HUDEP-2 (cell line): ENCODE data around the gene ICA1L.

Experiments used
- DNase-seq, 76 experiments: peaks; one replicate each; lab custom pipeline; 2025; ENCODE audit not compliant: unreplicated experiment in 76 of 76; lab: John Stamatoyannopoulos, UW

ICA1L gene

DNA sequence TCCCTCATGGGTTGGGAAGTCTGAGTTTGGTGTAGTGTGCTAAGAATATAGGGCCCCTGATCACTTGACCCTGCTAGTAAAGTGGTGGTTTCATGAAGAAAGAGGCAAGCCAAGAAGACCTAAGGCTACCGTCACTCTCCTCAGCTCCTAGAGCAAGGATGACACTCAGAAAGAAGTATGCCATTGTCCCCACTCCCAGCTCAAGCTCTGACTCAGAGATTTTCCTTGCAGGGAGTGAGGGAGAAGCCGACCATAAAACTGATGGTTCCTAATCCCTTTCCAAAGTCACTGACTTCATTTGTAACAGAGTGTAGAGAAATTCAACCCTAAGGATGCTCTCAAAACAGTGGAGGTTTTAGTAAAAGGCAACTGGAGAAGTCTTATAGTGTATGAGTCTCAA is 80.9 kb downstream of the ICA1L start:
- no peak for DNase-seq

DNA sequence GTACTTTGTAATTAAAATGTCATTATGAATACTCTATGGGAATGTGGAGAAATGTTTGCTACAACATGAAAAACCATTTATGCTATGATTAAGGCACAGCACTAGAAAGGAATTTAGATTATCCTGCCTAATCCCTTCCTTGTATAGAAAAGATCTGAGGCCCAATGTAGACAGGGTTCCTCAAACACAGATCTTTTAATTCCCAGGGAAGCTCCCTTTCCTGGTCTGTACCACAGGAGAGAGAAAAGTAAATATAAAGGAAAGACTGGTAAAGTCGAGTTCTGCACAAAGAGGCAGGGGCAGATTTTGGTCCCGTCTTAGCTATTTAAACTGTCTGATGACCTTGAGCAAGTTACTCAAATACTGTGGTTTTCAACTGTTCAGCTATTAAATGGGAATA is 84.7 kb downstream of the ICA1L start:
- no peak for DNase-seq

DNA sequence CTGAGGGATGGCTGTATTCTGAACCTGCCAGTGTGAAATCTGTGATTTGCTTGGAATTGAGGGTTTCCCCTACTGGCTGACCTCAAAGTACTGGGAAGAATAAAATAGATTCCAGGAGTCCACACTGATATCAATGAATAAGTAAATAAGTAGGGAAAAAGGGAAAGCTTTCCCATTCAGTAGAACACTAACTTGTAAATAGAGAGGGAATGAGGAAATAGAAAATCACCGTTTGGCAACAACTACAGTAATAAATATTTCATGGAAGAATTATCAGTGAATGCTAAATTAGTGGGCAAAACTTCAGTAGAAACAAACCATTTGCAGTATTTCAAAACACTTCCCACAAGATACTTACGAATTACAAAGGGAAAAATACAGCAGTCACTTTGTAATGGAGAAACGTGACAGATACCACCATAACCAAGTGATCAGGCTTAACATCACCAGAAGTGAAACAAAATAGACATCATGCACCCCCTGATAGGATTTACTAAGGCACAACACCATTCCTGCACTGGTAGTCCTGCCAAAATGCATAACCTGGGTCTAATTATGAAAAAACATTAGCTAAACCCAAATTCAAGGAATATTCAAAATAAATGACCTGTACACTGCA is 88.5 kb downstream of the ICA1L start:
- DNase-seq: no peak

DNA sequence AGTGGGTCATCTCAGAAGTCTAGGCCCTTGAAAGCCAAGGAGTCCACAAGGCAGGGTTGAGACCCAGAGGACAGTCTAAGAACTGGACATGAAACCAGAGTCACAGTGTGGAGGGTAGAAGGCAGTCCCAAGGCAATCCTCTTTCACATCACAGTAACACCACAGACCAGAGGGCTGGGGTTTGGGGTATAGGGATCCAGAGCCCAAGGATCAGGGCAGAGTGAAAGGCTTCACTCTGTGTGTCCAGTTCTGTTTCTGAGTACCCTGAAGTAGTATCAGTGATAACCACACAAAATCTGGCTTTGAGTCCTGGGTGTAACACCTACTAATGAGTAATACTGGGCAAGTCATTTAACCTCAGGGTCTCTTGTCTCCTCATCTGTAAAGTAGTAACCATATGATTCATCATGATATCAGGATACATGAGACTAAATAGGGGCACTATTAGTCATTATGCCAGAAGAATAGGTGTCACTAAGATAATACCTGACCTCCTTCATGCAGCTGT is 91.0 kb downstream of the ICA1L start:
- DNase-seq: peak in 6 of 76 experiments; percentile 0 to 10 (median 8)

DNA sequence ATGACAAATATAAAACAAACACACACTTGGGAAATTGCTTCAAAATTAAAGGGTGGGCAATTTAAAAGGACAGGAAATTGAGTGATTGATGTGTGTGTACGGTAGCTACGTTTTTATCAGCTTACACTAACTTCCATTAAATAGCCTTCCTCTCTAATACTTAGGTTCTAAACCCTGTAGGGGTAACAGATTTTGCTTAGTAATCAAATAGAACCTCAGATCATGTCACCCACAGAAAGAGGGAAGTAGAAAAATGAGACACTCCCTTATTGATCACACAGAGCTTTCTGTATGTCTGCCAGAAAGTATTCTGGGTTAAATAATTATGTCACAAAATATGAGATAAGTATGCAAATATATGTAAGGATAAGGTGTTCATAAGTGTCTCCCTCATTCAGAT is 93.3 kb downstream of the ICA1L start:
- no peak for DNase-seq

DNA sequence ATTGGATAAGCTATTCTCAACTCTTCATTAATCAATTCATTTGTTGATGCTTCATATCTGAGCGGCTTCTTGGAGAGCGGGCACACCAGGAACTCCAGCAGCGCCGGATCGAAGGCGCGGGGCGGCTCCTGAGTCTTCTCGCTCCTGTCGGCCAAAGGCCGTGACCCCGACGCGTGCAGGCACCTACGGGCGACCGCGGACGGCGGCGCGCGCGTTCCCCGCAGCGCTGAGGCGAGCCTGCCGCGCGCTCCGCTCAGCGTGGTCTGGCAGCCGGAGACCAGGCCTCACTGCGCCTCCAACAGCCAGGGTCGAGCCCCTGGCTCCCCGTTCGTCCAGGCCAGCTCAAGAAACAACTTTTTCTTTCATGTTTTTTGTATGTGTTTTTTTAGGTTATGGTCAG is 97.5 kb downstream of the ICA1L start:
- no peak for DNase-seq

DNA sequence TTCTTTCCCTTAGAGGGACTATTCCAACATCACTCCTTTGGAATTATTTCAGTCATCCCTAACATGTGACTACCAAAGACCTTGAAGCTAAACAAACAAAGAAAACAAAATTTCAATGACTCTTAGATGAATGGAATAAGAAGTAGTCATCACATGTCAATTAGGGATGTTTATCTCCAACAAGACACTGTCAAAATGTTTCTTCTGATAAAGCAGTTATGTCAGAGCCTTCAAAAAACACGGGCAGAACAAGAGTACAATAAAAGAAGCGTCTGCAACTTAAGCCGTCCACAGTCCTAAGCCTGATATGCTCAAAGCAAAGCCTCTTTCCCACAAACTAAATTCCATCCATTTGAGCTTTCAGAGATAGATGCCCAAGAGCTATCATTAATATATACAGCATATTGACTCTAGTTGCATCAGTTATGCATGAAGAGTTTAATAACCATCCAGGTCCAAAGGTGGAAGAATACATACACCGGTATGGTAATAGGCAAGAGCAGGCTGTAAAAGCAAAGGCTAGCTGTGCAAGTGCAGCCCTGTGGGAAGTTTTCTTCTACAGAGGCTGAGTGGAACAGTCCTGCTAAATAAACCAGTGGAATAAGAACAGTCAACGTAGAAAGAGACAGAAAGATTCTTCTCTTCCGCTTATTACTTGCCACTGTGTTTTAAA is 98.1 kb downstream of the ICA1L start:
- DNase-seq: no peak

DNA sequence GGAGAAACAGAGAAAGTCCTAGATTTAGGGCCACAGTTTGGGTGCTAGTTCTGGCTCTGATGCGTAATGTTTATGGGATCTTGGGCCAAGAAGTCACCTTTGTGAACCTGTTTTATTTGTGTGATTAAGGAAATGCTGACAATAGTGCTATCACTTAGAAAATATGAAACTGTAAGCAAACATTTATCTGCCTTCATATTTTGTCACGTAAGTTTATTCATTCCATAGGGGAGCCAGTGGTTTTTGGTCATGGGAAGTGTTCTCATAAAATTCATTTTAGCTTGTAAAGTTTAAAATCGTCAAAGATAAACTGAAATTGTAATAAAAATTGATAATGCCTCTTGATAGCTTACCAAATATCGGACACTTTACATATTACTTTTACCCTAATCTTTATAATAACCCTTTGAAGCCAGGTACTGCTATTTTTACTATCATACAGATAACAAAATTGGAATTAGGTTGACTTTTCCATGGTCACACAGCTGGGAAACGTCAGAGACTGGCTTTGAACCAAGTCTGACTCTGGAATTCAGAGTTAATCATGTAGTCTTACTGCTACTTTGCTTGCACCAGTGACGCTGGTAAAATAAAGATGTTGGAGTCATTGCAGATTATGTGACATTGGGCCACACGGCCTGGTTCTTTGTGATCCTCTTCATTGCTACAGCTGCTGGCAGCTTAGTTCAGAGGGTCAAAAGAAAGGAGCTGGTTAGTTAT is 99.7 kb downstream of the ICA1L start:
- no peak for DNase-seq

DNA sequence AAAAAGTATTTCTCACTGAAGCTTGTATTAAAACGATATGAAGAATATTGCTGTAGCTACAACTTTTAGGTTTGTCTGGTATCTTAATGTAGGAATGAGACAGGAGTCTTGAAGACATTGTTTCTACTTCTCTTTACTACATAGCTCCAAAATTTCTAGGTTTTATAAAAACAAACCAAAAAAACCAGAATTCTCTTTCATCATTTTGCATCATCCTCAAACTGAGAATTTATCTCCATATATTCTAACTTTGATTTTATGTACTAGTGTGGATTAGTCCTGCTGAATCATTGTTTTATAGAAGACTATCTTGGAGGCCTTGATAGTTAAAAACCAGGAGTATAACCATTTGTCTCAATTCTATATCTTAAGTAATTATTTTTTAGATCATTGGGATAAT is 100.2 kb downstream of the ICA1L start:
- DNase-seq: no peak

DNA sequence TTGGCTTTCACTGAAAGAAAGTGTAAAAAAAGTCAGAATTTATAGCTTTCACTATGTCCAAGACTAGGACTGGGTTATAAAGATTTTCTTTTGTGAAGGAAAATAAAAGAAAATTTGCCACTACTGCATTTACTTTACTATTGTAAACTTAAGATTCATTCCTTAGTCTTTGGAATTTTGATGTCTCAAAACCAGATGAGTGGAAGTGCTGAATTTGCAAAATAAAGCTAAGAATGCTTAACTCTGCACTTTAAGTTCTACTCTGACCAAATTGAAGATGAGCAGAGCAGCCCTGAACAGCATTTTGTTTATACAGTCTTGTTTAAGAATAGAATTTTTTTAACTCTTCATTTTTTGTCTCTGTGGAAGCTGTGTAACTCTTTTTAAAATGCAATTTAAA is 102.4 kb downstream of the ICA1L start:
- DNase-seq: no peak

DNA sequence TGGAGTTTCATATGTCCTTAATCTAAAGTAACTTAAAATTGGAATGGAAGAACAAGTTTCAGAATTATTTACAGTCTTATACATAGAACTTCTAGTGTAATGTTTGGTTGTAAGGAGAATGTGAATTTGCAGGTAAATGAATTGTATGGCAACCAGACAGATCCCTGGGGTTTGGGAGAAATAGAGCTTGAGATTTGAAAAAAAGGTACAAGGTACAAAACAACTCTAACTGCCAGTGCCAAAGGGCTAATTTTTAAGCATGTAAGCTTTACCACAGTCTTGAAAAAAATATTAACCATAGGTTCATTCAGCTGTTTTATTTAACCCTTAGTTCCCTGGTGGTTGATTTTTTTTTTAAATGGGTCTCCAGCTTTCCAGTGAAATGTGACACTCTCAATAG is 103.3 kb downstream of the ICA1L start:
- no peak for DNase-seq

DNA sequence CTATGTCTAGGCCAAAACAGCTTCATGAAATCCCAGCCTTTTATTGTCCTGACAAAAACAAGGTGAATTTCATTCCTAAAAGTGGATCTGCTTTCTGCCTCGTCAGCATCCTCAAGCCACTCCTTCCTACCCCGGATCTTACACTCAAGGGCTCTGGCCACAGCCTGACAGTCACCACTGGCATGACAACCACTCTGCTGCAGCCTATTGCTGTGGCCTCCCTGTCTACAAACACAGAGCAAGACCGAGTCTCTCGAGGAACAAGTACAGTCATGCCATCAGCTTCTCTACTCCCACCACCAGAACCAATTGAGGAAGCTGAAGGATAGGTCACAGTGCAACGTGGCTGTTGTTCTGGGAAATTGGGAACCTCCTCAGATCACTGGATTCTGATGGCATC is 106.1 kb downstream of the ICA1L start:
- DNase-seq: no peak

DNA sequence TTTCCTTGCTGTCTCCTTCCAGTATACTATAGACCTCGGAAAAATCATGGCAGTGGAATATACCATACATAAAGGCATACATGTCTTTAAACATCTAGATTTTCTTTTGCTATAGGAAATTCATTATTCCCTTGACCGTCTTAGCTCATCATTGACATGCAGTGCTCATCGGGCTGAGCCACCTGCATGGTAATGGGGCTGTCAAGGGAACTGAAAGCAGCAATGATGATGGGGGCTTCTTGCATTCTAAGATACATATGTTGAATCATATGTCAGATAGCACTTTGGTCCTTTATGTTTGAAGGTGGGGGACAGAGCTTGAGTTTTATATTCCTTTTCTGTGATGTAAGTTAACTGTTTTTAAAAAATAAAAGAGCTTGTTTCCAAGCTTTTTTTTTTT is 106.6 kb downstream of the ICA1L start:
- DNase-seq: no peak

DNA sequence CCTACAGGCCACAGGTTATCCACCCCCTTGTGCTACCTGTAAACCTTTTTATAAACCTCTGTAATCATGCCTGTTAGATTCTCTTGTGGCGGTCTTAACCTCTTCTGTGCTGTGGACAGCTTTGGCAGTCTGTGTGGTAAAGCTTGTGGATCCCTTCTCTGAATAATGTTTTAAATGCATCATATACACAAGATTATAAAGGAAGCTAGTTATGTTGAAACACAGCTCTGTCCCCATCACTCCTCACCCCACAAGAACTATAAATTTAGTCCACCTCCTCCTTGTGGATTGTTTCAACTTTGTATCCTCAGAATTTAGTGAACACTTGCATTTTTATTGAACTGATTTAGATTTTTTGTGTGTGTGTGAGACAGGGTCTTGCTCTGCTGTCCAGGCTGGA is 107.7 kb downstream of the ICA1L start:
- DNase-seq: no peak

DNA sequence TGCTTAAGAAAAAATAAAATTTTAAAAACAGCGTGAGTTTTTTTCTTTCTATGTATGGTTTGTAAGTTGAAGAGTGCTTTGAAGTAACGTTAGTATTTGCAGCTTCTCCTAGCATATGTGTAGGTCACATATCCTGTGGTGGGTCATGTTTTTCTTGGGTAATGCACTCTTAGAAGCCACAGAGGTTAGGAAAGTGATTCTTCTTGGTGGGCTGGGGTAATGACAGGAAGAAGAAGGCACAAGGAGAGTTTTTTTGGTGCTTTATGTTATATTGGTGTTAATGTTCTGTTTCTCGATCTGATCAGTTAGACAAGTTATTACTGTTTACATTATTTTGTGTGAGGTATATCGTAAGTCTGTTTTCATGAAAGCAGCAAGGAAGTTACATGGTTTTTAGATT is 109.0 kb downstream of the ICA1L start:
- no peak for DNase-seq

DNA sequence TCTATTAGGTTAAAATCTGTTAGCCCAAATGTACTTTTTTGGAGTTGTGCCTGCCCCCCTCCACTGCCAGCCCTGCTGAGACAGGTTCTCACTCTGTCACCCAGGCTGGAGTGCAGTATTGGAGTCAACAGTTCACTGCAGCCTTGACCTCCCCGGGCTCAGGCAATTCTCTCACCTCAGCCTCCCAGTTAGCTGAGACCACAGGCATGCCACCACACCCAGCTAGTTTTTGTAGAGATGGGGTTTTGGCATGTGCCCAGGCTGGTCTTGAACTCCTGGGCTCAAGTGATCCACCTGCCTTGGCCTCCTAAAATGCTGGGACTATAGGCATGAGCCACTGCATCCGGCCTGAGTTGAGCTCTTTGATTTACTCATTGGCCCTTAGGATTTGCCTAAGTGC is 110.7 kb downstream of the ICA1L start:
- DNase-seq: no peak

DNA sequence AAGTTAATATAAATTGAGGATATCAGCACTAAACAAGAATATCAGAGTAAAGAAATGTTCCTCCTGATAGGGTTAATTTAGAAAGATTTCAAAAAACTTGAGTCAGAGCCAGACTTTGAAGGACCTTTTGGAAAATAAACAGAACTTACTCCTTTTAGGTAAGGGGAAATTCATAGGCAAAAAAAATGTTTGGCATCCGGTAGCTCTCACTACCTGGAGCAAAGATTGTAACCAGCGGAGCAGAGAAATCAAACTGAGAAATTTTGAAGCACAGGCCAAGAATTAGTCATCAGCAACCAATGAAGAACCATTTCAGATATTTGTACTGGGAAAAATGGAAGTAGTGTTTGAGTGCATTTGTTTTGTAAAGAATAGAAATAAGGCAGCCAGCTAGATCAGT is 113.0 kb downstream of the ICA1L start:
- no peak for DNase-seq

DNA sequence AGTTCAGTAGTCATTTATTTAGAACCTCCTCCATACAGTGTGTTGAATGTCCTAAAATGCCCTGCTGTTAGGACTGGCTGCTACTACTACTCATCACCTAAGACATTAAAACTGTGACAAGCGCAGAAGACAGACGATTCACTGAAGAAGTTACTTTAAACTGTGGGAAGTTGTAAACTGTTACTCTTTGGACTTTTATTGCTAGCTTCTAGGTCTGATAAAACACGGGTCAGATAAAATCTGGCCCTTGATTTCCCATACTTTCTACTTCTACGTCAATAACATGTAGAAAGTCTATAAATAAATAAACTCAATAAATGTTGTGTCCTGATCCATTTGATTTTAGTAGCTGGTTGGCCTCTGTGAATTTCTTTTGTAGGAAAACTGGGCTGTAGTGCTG is 113.4 kb downstream of the ICA1L start:
- no peak for DNase-seq

DNA sequence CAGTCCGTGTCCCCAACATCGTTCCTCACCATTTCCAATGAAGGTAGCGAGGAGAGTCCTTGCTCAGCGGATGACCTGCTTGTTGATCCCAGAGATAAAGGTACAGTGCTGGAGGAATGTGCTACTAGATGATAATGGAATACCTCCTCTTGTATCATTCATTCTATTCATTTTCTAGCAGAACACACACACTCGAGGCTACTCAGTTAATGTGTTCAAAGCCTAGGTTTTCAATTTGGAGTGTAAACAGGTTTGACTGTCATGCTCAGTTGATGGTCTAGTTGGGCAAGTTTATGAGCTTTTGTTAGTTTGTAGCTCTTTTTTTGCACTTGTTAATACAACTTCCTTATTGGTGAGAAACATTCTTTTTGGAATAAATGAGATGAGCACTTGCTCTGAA is 114.2 kb downstream of the ICA1L start:
- DNase-seq: no peak

DNA sequence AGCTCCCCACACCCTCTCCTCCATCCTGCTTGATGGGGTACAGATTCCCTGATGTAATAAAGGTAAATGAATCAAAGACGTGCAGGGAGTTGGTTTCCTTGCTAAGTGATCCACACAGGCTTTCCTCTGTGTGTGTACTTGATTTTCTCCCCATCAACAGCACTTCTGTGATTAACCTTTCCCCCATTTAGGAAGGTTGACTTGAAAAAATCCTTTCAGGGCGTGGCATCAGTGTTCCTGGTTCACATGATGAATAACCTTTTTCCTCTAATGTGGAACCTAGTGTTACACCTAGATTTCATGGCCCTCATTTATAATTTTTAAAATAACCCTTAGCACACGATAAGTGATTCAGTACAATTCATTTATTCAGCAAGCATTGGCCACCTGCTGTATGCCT is 115.0 kb downstream of the ICA1L start:
- DNase-seq: no peak

DNA sequence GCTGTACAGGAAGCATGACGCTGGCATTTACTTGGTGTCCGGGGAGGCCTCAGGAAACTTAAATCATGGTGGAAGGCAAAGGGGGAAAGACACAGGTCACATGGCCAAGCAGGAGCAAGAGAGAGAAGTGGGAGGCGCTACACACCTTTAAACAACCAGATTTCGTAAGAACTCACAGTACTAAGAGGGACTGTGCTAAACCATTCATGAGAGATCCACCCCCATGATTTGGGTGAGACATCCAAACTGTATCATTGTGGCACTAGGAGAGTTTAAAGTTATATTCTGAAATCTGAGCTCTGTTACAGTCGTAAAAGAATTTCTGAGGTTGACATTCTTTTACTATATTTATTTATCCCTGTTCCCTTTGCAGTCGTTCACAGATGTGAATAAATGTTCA is 116.6 kb downstream of the ICA1L start:
- no peak for DNase-seq

DNA sequence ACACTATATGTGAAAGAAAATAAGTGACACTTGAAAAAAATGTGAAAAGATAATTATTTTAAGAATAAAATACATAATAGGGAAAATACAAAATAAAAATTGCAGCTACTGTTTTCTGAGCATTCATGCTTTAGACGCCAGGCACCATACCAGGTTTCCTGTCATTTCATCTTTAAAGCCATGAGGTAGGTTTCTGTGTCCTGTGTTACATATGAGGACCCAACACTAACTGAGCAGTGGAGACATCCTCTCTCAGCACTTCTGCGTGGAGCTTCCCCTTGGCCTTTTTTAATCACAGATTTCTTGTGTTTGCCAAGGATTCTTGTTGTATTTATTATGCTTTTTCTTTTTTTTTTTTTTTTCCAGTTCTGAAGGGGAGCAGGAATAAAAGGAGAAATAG is 119.5 kb downstream of the ICA1L start:
- DNase-seq: no peak
